GM12878 (cell line): ENCODE results near the gene ERN1. TPM values are rescaled to one million over a fixed set of nuclear protein-coding genes. Genes with fewer than 3 reads are reported as not detected.

Source experiments
- BCL11A ChIP-seq: IDR thresholded peaks from 2 replicates; pipeline ENCODE4 v1.6.1; 2011; ENCODE audit warnings: low read depth, low read length
- CBFB ChIP-seq: IDR thresholded peaks from 2 replicates; pipeline ENCODE4 v1.6.1; 2016; ENCODE audit warnings: antibody characterized with exemption, low read depth
- CHD2 ChIP-seq: IDR thresholded peaks from 2 replicates; pipeline ENCODE4 v1.6.1; 2011; ENCODE audit warnings: low read depth, low read length, improper control_type of control experiment, borderline replicate concordance
- CHD4 ChIP-seq: fragments of 200-600 bp; sonication (generic); IDR thresholded peaks from 2 replicates; pipeline ENCODE4 v1.6.1; 2016; ENCODE audit warnings: mild to moderate bottlenecking
- EED ChIP-seq: sonication (generic); IDR thresholded peaks from 2 replicates; pipeline ENCODE4 v1.6.1; 2016; ENCODE audit warnings: antibody characterized with exemption, low read depth
- ETV6 ChIP-seq, 2 experiments: fragments of 450-650 bp in 1 of 2; IDR thresholded peaks in 1 of 2; conservative IDR thresholded peaks in 1 of 2; 2 replicates each; pipeline ENCODE4 v1.6.1; 2014; ENCODE audit warnings: antibody characterized with exemption in 1 of 2, borderline replicate concordance in 1 of 2, low read depth in 1 of 2, mild to moderate bottlenecking in 1 of 2, moderate library complexity in 1 of 2
- EZH2 ChIP-seq: IDR thresholded peaks from 2 replicates; pipeline ENCODE4 v1.6.1; 2012; ENCODE audit warnings: low read depth, mild to moderate bottlenecking, control low read depth, inconsistent platforms, low read length, borderline replicate concordance; ENCODE audit not compliant: control insufficient read depth
- HDAC6 ChIP-seq: fragments of 200-600 bp; sonication (generic); IDR thresholded peaks from one replicate; pipeline ENCODE4 v1.8.0; 2017; ENCODE audit warnings: antibody characterized with exemption; ENCODE audit not compliant: unreplicated experiment
- JUNB ChIP-seq: IDR thresholded peaks from 2 replicates; pipeline ENCODE4 v1.6.1; 2016; ENCODE audit warnings: antibody characterized with exemption, mild to moderate bottlenecking
- MTA3 ChIP-seq: IDR thresholded peaks from 2 replicates; pipeline ENCODE4 v1.6.1; 2012; ENCODE audit warnings: low read length, inconsistent platforms, borderline replicate concordance
- MYB ChIP-seq: fragments of 150-350 bp; IDR thresholded peaks from 2 replicates; pipeline ENCODE4 v1.6.1; 2014; ENCODE audit warnings: mild to moderate bottlenecking, low read depth, low read length, borderline replicate concordance
- MYC ChIP-seq: IDR thresholded peaks from 2 replicates; pipeline ENCODE4 v1.6.1; 2011; ENCODE audit warnings: mild to moderate bottlenecking, low read length, moderate library complexity, inconsistent platforms; ENCODE audit not compliant: insufficient read depth, insufficient replicate concordance, insufficient read length, severe bottlenecking
- NFIC ChIP-seq: IDR thresholded peaks from 2 replicates; pipeline ENCODE4 v1.6.1; 2012; ENCODE audit warnings: low read depth, mild to moderate bottlenecking, inconsistent platforms, low read length, moderate library complexity
- NFXL1 ChIP-seq: fragments of 450-650 bp; IDR thresholded peaks from 2 replicates; pipeline ENCODE4 v1.6.1; 2017; ENCODE audit warnings: antibody characterized with exemption, mild to moderate bottlenecking, borderline replicate concordance
- NR2C1 ChIP-seq: fragments of 450-650 bp; IDR thresholded peaks from 2 replicates; pipeline ENCODE4 v1.6.1; 2017; ENCODE audit warnings: antibody characterized with exemption, mild to moderate bottlenecking, moderate library complexity
- POLR2A ChIP-seq: IDR thresholded peaks from 2 replicates; pipeline ENCODE4 v1.6.1; 2011; ENCODE audit warnings: low read depth, mild to moderate bottlenecking, low read length
- POU2F2 ChIP-seq: IDR thresholded peaks from 3 replicates; pipeline ENCODE4 v1.6.1; 2011; ENCODE audit warnings: low read depth, mild to moderate bottlenecking, low read length, borderline replicate concordance
- RB1 ChIP-seq: fragments of 450-650 bp; formaldehyde crosslinking; IDR thresholded peaks from 2 replicates; pipeline ENCODE4 v1.6.1; 2017; ENCODE audit warnings: mild to moderate bottlenecking, borderline replicate concordance
- STAT1 ChIP-seq: fragments of 450-650 bp; conservative IDR thresholded peaks from 2 replicates; pipeline ENCODE4 v1.6.1; 2014; ENCODE audit warnings: antibody characterized with exemption, mild to moderate bottlenecking
- SUZ12 ChIP-seq: fragments of 200-600 bp; sonication (generic); IDR thresholded peaks from one replicate; pipeline ENCODE4 v1.6.1; 2018; ENCODE audit warnings: antibody characterized with exemption, mild to moderate bottlenecking; ENCODE audit not compliant: unreplicated experiment
- ZNF217 ChIP-seq: fragments of 450-650 bp; IDR thresholded peaks from 2 replicates; pipeline ENCODE4 v1.6.1; 2017; ENCODE audit warnings: antibody characterized with exemption, mild to moderate bottlenecking
- ZNF274 ChIP-seq: IDR thresholded peaks from one replicate; pipeline ENCODE4 v1.8.0; 2011; ENCODE audit not compliant: insufficient read length, insufficient read depth
- polyA plus RNA-seq, 11 experiments: library from polyadenylated mRNA; depleted of rRNA in 4 of 11; unstranded in 6 of 11; stranded (reverse) in 5 of 11; fragments of >200 nt; fragmentation: Nextera tagmentation in 4 of 11; fragmentation: Illumina TruSeq in 1 of 11; extraction: Ambion mirVana in 4 of 11; extraction: Trizol in 1 of 11; gene quantifications; 1 replicate in 1 of 11; 2 replicates in 10 of 11; pipeline versions ENCODE4 v1.2.1 to v1.2.3, GENCODE V29; 2011 to 2016; ENCODE audit warnings: inconsistent platforms in 2 of 11, missing spikeins in 2 of 11, low read depth in 1 of 11
- total RNA-seq, 4 experiments: library from RNA; depleted of rRNA in 3 of 4; stranded (reverse); fragments of >200 nt in 3 of 4; fragmentation: Illumina TruSeq in 1 of 4; extraction: Trizol in 1 of 4; gene quantifications; 2 replicates each; pipeline versions ENCODE4 v1.2.1 to v1.2.3, GENCODE V29; 2013 to 2021
- TF ChIP-seq, protein P1 (sequence below): fragments of 450-650 bp; IDR thresholded peaks from 2 replicates; pipeline ENCODE4 v1.6.1; 2017; ENCODE audit warnings: mild to moderate bottlenecking
- TF ChIP-seq, protein P2 (sequence below): IDR thresholded peaks from 2 replicates; pipeline ENCODE4 v1.6.1; 2011; ENCODE audit warnings: borderline replicate concordance, low read depth, mild to moderate bottlenecking, moderate library complexity, mixed read lengths, low read length; ENCODE audit not compliant: insufficient read depth; ENCODE audit errors: extremely low read length
- TF ChIP-seq, protein P3 (sequence below): fragments of 450-650 bp; IDR thresholded peaks from 2 replicates; pipeline ENCODE4 v1.6.1; 2017; ENCODE audit warnings: borderline replicate concordance
- TF ChIP-seq, protein P4 (sequence below): fragments of 450-650 bp; IDR thresholded peaks from 2 replicates; pipeline ENCODE4 v1.6.1; 2016; ENCODE audit warnings: mild to moderate bottlenecking

The ERN1 gene
- total and polyA plus RNA-seq, 10 of the 15 experiments (the other 5 are each of a cell fraction or from before 2014, with no cell fraction given), result 2.6 to 19.2 (median 7.6) TPM

DNA sequence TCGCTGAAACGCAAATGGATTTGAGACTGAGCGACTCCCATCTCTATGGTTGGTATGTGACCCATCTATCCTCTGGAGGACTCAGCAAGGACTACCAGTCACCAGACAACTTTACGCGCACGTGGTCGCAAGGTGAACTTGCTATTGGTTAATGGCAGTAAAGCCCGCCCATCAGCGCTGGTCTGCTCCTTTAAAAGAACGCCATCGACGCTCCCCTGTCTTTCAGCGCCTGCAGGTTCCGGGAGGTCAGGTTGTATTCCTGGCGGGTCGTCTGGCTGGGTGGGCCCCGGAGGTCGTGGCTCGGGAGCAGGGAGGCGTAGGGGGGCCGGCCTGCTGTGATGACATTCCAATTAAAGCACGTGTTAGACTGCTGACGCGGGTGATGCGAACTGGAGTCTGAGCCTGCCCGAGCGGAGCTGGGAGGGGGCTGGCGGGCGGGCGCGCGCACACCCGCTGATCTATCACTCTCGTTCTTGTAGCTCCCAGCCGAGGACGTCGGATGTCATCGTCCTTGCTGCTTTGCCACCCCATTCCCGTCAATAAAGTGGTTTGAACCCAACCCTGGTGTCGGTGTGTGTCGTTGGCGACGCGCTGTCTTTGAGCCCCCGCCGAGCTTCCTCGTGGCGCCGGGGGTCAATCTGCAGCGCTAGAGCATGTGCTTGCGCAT lies 15.9 kb upstream of the ERN1 start (continued):
- peak; percentile 44; the same call in 1 of the 2 replicates for TF ChIP-seq NR2C1
- TF ChIP-seq, protein P1, sequence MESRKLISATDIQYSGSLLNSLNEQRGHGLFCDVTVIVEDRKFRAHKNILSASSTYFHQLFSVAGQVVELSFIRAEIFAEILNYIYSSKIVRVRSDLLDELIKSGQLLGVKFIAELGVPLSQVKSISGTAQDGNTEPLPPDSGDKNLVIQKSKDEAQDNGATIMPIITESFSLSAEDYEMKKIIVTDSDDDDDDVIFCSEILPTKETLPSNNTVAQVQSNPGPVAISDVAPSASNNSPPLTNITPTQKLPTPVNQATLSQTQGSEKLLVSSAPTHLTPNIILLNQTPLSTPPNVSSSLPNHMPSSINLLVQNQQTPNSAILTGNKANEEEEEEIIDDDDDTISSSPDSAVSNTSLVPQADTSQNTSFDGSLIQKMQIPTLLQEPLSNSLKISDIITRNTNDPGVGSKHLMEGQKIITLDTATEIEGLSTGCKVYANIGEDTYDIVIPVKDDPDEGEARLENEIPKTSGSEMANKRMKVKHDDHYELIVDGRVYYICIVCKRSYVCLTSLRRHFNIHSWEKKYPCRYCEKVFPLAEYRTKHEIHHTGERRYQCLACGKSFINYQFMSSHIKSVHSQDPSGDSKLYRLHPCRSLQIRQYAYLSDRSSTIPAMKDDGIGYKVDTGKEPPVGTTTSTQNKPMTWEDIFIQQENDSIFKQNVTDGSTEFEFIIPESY, result no peak
- TF ChIP-seq CBFB, result peak; percentile 99
- no peak for TF ChIP-seq JUNB
- TF ChIP-seq RB1, result peak; percentile 60; the same call in 1 of the 2 replicates
- TF ChIP-seq ZNF217, result no peak
- no peak for TF ChIP-seq ZNF274
- peak; percentile 99 for TF ChIP-seq POU2F2
- no peak for TF ChIP-seq CHD4
- TF ChIP-seq ETV6 (conservative IDR thresholded peaks at IDR 0.05 in 1 of 2, IDR thresholded peaks at IDR 0.05 in 1 of 2; ENCODE audit: borderline replicate concordance in 1 of 2, low read depth in 1 of 2), result no peak
- no peak for TF ChIP-seq STAT1
- peak; percentile 88 for TF ChIP-seq CHD2
- 0 out of 2 replicates have a peak, but pooled peaks have one; percentile 22 for TF ChIP-seq MYB
- TF ChIP-seq HDAC6, result peak; percentile 97
- no peak; the same call in 1 of the 2 replicates for TF ChIP-seq EED
- TF ChIP-seq MYC, result no peak
- no peak for TF ChIP-seq BCL11A
- TF ChIP-seq, protein P2, sequence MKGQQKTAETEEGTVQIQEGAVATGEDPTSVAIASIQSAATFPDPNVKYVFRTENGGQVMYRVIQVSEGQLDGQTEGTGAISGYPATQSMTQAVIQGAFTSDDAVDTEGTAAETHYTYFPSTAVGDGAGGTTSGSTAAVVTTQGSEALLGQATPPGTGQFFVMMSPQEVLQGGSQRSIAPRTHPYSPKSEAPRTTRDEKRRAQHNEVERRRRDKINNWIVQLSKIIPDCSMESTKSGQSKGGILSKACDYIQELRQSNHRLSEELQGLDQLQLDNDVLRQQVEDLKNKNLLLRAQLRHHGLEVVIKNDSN, result peak; percentile 98
- TF ChIP-seq, protein P3, sequence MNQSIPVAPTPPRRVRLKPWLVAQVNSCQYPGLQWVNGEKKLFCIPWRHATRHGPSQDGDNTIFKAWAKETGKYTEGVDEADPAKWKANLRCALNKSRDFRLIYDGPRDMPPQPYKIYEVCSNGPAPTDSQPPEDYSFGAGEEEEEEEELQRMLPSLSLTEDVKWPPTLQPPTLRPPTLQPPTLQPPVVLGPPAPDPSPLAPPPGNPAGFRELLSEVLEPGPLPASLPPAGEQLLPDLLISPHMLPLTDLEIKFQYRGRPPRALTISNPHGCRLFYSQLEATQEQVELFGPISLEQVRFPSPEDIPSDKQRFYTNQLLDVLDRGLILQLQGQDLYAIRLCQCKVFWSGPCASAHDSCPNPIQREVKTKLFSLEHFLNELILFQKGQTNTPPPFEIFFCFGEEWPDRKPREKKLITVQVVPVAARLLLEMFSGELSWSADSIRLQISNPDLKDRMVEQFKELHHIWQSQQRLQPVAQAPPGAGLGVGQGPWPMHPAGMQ, result no peak
- no peak for TF ChIP-seq SUZ12
- TF ChIP-seq, protein P4, sequence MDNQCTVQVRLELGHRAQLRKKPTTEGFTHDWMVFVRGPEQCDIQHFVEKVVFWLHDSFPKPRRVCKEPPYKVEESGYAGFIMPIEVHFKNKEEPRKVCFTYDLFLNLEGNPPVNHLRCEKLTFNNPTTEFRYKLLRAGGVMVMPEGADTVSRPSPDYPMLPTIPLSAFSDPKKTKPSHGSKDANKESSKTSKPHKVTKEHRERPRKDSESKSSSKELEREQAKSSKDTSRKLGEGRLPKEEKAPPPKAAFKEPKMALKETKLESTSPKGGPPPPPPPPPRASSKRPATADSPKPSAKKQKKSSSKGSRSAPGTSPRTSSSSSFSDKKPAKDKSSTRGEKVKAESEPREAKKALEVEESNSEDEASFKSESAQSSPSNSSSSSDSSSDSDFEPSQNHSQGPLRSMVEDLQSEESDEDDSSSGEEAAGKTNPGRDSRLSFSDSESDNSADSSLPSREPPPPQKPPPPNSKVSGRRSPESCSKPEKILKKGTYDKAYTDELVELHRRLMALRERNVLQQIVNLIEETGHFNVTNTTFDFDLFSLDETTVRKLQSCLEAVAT, result peak; percentile 79
- peak; percentile 98 for TF ChIP-seq POLR2A
- peak; percentile 44; the same call in 1 of the 2 replicates for TF ChIP-seq NFIC
- no peak for TF ChIP-seq MTA3
- no peak for TF ChIP-seq NFXL1
- no peak for TF ChIP-seq EZH2
